IPS DF 6.9 (cell line): ENCODE results near the gene ASTN2.
A peak's percentile ranks its signal among the peaks of the same experiment; 100 is the strongest.

ENCODE experiments used
- DNase-seq: peaks from one replicate; pipeline ENCODE4 v3.0.0-alpha.2; 2013; ENCODE audit warnings: low read depth, low spot score
- H3K27ac ChIP-seq: one replicate; pipeline ENCODE4 v1.5.1; 2013; ENCODE audit warnings: low read length, control low read depth
- H3K27me3 ChIP-seq: 2 replicates; pipeline ENCODE4 v1.6.1; 2013; ENCODE audit warnings: mild to moderate bottlenecking, low read length; ENCODE audit not compliant: control insufficient read depth, insufficient read depth
- H3K36me3 ChIP-seq: 2 replicates; pipeline ENCODE4 v1.6.1; 2013; ENCODE audit warnings: low read length; ENCODE audit not compliant: control insufficient read depth, insufficient read depth
- H3K4me1 ChIP-seq: 2 replicates; pipeline ENCODE4 v1.6.1; 2013; ENCODE audit warnings: low read length; ENCODE audit not compliant: control insufficient read depth, insufficient read depth
- H3K4me3 ChIP-seq: 2 replicates; pipeline ENCODE4 v1.5.1; 2013; ENCODE audit warnings: mild to moderate bottlenecking, low read length
- H3K9me3 ChIP-seq: 2 replicates; pipeline ENCODE4 v1.6.1; 2013; ENCODE audit warnings: low read length, inconsistent platforms; ENCODE audit not compliant: control insufficient read depth, insufficient read depth
- WGBS: extraction: QIAGEN DNeasy Blood & Tissue Kit; methylation state at CpG from one replicate; pipeline ENCODE4 v1.1.7; 2013; ENCODE audit warnings: mixed read lengths, missing lambda C conversion rate; ENCODE audit not compliant: insufficient read length, insufficient coverage; 5-methylcytosine and 5-hydroxymethylcytosine counted together

The ASTN2 gene, protein sequence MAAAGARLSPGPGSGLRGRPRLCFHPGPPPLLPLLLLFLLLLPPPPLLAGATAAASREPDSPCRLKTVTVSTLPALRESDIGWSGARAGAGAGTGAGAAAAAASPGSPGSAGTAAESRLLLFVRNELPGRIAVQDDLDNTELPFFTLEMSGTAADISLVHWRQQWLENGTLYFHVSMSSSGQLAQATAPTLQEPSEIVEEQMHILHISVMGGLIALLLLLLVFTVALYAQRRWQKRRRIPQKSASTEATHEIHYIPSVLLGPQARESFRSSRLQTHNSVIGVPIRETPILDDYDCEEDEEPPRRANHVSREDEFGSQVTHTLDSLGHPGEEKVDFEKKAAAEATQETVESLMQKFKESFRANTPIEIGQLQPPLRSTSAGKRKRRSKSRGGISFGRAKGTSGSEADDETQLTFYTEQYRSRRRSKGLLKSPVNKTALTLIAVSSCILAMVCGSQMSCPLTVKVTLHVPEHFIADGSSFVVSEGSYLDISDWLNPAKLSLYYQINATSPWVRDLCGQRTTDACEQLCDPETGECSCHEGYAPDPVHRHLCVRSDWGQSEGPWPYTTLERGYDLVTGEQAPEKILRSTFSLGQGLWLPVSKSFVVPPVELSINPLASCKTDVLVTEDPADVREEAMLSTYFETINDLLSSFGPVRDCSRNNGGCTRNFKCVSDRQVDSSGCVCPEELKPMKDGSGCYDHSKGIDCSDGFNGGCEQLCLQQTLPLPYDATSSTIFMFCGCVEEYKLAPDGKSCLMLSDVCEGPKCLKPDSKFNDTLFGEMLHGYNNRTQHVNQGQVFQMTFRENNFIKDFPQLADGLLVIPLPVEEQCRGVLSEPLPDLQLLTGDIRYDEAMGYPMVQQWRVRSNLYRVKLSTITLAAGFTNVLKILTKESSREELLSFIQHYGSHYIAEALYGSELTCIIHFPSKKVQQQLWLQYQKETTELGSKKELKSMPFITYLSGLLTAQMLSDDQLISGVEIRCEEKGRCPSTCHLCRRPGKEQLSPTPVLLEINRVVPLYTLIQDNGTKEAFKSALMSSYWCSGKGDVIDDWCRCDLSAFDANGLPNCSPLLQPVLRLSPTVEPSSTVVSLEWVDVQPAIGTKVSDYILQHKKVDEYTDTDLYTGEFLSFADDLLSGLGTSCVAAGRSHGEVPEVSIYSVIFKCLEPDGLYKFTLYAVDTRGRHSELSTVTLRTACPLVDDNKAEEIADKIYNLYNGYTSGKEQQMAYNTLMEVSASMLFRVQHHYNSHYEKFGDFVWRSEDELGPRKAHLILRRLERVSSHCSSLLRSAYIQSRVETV (N-terminal part only)

DNA sequence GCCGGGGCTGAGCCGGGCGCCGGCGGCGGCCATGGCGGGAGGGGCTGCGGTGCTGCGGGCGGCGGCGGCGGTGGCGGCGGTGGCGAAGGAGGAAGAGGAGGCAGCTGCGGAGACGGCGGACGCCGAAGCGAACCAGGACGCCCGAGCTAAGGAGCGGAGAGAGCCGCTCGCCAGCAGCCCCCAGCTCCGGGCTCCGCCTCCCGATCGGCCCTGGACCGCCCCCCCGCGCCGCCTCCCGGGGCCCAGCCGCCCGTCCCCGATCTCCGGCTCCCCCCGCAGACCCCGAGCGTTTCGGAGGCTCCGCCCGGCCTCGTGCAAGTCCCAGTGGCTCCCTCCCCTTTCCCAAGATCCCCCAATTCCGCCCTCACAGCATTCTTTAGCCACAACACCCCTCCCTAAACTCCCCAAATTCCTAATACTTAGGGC lies at the start of gene ASTN2:
Gene ASTN2 (minus strand): TSS at position 152 of the 426 bp plus-strand sequence. CDS start 119 bp downstream, at position 33.
- WGBS: no CpG with 5 or more reads among the region's 48 CpGs
- Histone ChIP-seq H3K9me3 (no peaks in the 10 kb centered on the region), H3K4me1 (peaks cover 3% of the 10 kb centered on the region; the same call in 1 of the 2 replicates), H3K27ac (no peak within 1 kb of the TSS), H3K27me3 (peaks cover 43% of the 10 kb centered on the region), H3K36me3 (no peaks in the 10 kb centered on the region), H3K4me3 (peak within 1 kb of the TSS; percentile 52)
- DNase-seq: no peak

DNA sequence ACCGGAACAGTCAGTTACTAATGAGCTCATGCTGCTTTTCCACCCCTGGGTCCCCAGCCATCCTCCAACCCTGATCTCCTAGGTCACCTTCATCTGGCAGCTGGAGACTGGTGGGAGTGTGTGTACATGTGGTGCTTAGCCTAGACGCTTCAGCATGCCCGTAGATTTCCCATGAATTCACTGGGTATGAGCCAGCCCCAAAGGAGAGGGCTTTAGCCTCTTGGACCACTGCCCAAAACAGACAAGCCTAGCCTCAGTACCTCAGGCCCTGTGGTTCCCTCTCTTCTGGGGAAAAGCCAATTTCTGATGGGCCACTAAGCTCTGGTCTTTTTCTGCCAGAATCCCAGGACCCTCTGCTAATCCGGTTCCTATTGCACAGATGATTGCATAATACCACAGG lies 48.0 kb upstream of the ASTN2 start:
- no peaks in the 10 kb centered on the region for H3K27me3 ChIP-seq
- no peak overlapping the region for H3K4me3 ChIP-seq
- H3K36me3 ChIP-seq: no peaks in the 10 kb centered on the region
- H3K4me1 ChIP-seq: no peaks in the 10 kb centered on the region
- no peak overlapping the region for H3K27ac ChIP-seq
- no CpG with 5 or more reads among the region's 4 CpGs for WGBS
- H3K9me3 ChIP-seq: no peaks in the 10 kb centered on the region
- no peak for DNase-seq

DNA sequence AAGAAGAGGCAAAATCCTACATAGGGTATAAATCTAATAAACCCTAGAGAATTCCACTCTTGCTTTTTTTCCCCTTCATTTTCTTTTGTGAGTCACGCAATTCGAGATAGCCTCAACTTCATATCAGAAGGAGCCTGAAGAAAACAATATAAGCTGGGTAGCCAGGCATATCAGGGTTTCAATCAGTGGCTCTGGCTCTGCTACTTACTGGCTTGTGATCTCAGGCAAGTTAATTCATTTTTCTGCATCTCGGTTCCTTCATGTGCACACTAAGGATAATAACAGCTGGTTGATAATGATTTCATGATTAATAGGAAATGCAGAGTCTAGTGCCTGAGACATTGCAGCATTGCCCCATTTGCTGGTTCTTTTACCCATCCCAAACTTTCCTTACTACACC lies 46.5 kb upstream of the ASTN2 start:
- H3K27ac ChIP-seq: no peak overlapping the region
- no CpG with 5 or more reads among the region's 3 CpGs for WGBS
- H3K4me3 ChIP-seq: no peak overlapping the region
- no peaks in the 10 kb centered on the region for H3K4me1 ChIP-seq
- no peaks in the 10 kb centered on the region for H3K9me3 ChIP-seq
- no peaks in the 10 kb centered on the region for H3K27me3 ChIP-seq
- DNase-seq: no peak
- H3K36me3 ChIP-seq: no peaks in the 10 kb centered on the region

GRCh38 chr9:117460743-117461142 lies 45.9 kb upstream of the ASTN2 start:
- Histone ChIP-seq H3K27me3 (no peaks in the 10 kb centered on the region), H3K4me3 (no peak overlapping the region), H3K27ac (no peak overlapping the region), H3K4me1 (no peaks in the 10 kb centered on the region), H3K36me3 (no peaks in the 10 kb centered on the region), H3K9me3 (no peaks in the 10 kb centered on the region)
- no CpG with 5 or more reads among the region's 3 CpGs for WGBS
- DNase-seq: no peak

- Histone ChIP-seq H3K4me3 (no peak overlapping the region), H3K9me3 (no peaks in the 10 kb centered on the region)
- no peak for DNase-seq
These were observed 45.1 kb upstream of the ASTN2 start for GRCh38 chr9:117459913-117460312.

GRCh38 chr9:117458066-117458465 lies 43.2 kb upstream of the ASTN2 start:
- no CpG with 5 or more reads among the region's 3 CpGs for WGBS
- no peaks in the 10 kb centered on the region for H3K9me3 ChIP-seq
- no peak overlapping the region for H3K4me3 ChIP-seq
- H3K4me1 ChIP-seq: no peaks in the 10 kb centered on the region
- no peak overlapping the region for H3K27ac ChIP-seq
- DNase-seq: no peak
- H3K36me3 ChIP-seq: no peaks in the 10 kb centered on the region
- H3K27me3 ChIP-seq: no peaks in the 10 kb centered on the region

More at GRCh38 chr9:117459913-117460312, 45.1 kb upstream of the ASTN2 start:
- no peaks in the 10 kb centered on the region for H3K36me3 ChIP-seq
- H3K27ac ChIP-seq: no peak overlapping the region
- no peaks in the 10 kb centered on the region for H3K4me1 ChIP-seq
- no peaks in the 10 kb centered on the region for H3K27me3 ChIP-seq

- no peak for DNase-seq
- Histone ChIP-seq H3K27ac (no peak overlapping the region), H3K4me1 (no peaks in the 10 kb centered on the region), H3K9me3 (no peaks in the 10 kb centered on the region), H3K27me3 (no peaks in the 10 kb centered on the region), H3K36me3 (no peaks in the 10 kb centered on the region), H3K4me3 (no peak overlapping the region)
These were observed 39.9 kb upstream of the ASTN2 start for GRCh38 chr9:117454711-117455110.

- Histone ChIP-seq H3K4me3 (no peak overlapping the region), H3K36me3 (no peaks in the 10 kb centered on the region), H3K27ac (no peak overlapping the region), H3K4me1 (no peaks in the 10 kb centered on the region), H3K9me3 (no peaks in the 10 kb centered on the region), H3K27me3 (no peaks in the 10 kb centered on the region)
- no CpG with 5 or more reads among the region's 1 CpG for WGBS
- DNase-seq: no peak
These were observed 38.9 kb upstream of the ASTN2 start for GRCh38 chr9:117453737-117454136.

GRCh38 chr9:117451311-117451710 lies 36.5 kb upstream of the ASTN2 start:
- Histone ChIP-seq H3K27me3 (no peaks in the 10 kb centered on the region), H3K36me3 (no peaks in the 10 kb centered on the region), H3K4me3 (no peak overlapping the region), H3K4me1 (no peaks in the 10 kb centered on the region), H3K27ac (no peak overlapping the region), H3K9me3 (no peaks in the 10 kb centered on the region)
- DNase-seq: no peak
- WGBS: no CpG with 5 or more reads among the region's 2 CpGs

GRCh38 chr9:117448066-117448465 lies 33.2 kb upstream of the ASTN2 start:
- Histone ChIP-seq H3K4me3 (no peak overlapping the region), H3K36me3 (no peaks in the 10 kb centered on the region), H3K9me3 (no peaks in the 10 kb centered on the region), H3K4me1 (no peaks in the 10 kb centered on the region), H3K27ac (no peak overlapping the region), H3K27me3 (no peaks in the 10 kb centered on the region)
- no peak for DNase-seq
- no CpG with 5 or more reads among the region's 3 CpGs for WGBS
